ENCODE data around the gene RAX2. TPM values are rescaled to one million over a fixed set of nuclear protein-coding genes. Genes with fewer than 3 reads are reported as not detected.

RAX2 gene
- total and polyA plus RNA-seq, 2 of the 8 experiments (the other 6 are each of a cell fraction or from before 2014, with no cell fraction given) = 0.08 TPM; not detected in 1

GRCh38 chr19:3796358-3796757 is 24.3 kb upstream of the RAX2 start:
- H3K14ac ChIP-seq (ENCODE audit: insufficient read length) = no peak overlapping the region
- H3K23me2 ChIP-seq (ENCODE audit: low read depth, low read length) = peaks cover 3% of the 10 kb centered on the region; the same call in 1 of the 2 replicates
- H3K9me3 ChIP-seq (ENCODE audit: insufficient read depth in 2 of 2, low read depth in 1 of 2, low read length in 1 of 2) = peaks cover 4 to 6% of the 10 kb centered on the region in 2 experiments; a peak in 2 of 4 replicates
- peaks cover 0 to 6% (median 4%) of the 10 kb centered on the region in 4 experiments; a peak in 5 of 7 replicates for H3K27me3 ChIP-seq (replicated peaks in 1 of 4; ENCODE audit: control insufficient read depth in 3 of 4, extremely low read depth in 1 of 4, insufficient read depth in 3 of 4, low read length in 3 of 4)
- no peak overlapping the region for H4K5ac ChIP-seq (ENCODE audit: insufficient read length, low read depth, low read length)
- no peak overlapping the region for H3K4me2 ChIP-seq (ENCODE audit: insufficient read depth in 1 of 2, low read depth in 2 of 2, low read length in 2 of 2)
- WGBS, 2 experiments (ENCODE audit: extremely low coverage in 1 of 2, insufficient coverage in 1 of 2, insufficient read length in 1 of 2, insufficient replicate concordance in 2 of 2, low coverage in 1 of 2, low lambda C conversion rate in 2 of 2, missing lambda C conversion rate in 1 of 2) = 74% methylated on average over 2 of the region's 2 CpGs; no CpG with 5 or more reads in 1 of the 2 experiments
- no peak overlapping the region for H2AK5ac ChIP-seq (ENCODE audit: low read depth, low read length)
- H3K79me1 ChIP-seq (ENCODE audit: low read depth, low read length) = no peaks in the 10 kb centered on the region
- FAIRE-seq (no peak), DNase-seq (ENCODE audit: low read depth in 1 of 2, low spot score in 2 of 2) (no peak)
- H2BK5ac ChIP-seq (ENCODE audit: low read depth, low read length) = no peak overlapping the region
- H2AFZ ChIP-seq (ENCODE audit: low read length) = no peak overlapping the region
- no peaks in the 10 kb centered on the region for H4K20me1 ChIP-seq (replicated peaks in 1 of 2; ENCODE audit: control insufficient read depth in 1 of 2, insufficient read depth in 2 of 2, low read length in 2 of 2)
- H3K36me3 ChIP-seq (ENCODE audit: control insufficient read depth in 2 of 4, insufficient read depth in 4 of 4, low read length in 3 of 4) = no peaks in the 10 kb centered on the region
- CTCF ChIA-PET (ENCODE audit: partially characterized antibody) = interaction anchor here (1.0 to 2.6 kb wide), 6 partner anchors 13 to 108 kb away, joined by 3 to 13 read pairs (median 4); no protein-coding TSS in a partner anchor
- H3K23ac ChIP-seq (ENCODE audit: insufficient read length) = no peak overlapping the region
- no peaks in the 10 kb centered on the region for H3K79me2 ChIP-seq (ENCODE audit: control insufficient read depth in 1 of 2, insufficient read depth in 2 of 2, low read length in 2 of 2)
- no peak overlapping the region for H2BK15ac ChIP-seq (ENCODE audit: low read length)
- POLR2A ChIA-PET (ENCODE audit: partially characterized antibody) = interaction anchor here (0.9 to 1.8 kb wide), 3 partner anchors 26 to 189 kb away, joined by 3 to 7 read pairs (median 3); partner anchors contain the start of gene EEF2
- no peak overlapping the region for H4K91ac ChIP-seq (replicated peaks; ENCODE audit: insufficient read length, low read length)
- no peak overlapping the region for H2BK20ac ChIP-seq (ENCODE audit: low read length)
- H2BK120ac ChIP-seq (replicated peaks; ENCODE audit: low read depth, low read length) = no peak overlapping the region
- H3K4me1 ChIP-seq (replicated peaks in 1 of 4; ENCODE audit: control insufficient read depth in 3 of 4, insufficient read depth in 4 of 4, low read length in 3 of 4) = no peaks in the 10 kb centered on the region
- H3K4me3 ChIP-seq (ENCODE audit: extremely low read depth in 1 of 4, insufficient read depth in 2 of 4, low read depth in 3 of 4, low read length in 4 of 4) = no peak overlapping the region
- H2BK12ac ChIP-seq (ENCODE audit: low read depth, low read length) = no peak overlapping the region
- H3K4ac ChIP-seq (replicated peaks; ENCODE audit: insufficient read length, low read depth, low read length) = no peak overlapping the region
- H3K9ac ChIP-seq (replicated peaks in 1 of 4; ENCODE audit: extremely low read depth in 1 of 4, low read depth in 3 of 4, low read length in 3 of 4) = no peak overlapping the region
- no peak overlapping the region for H4K8ac ChIP-seq (ENCODE audit: extremely low read depth, insufficient read depth, low read length)
- no peak overlapping the region for H3K18ac ChIP-seq (ENCODE audit: extremely low read depth, low read length)
- no peak overlapping the region for H3K27ac ChIP-seq (ENCODE audit: low read depth, low read length)
- H3K56ac ChIP-seq (replicated peaks; ENCODE audit: insufficient read length, low read depth, low read length) = no peak overlapping the region
- TF ChIP-seq GABPA (IDR thresholded peaks at IDR 0.05; ENCODE audit: borderline replicate concordance, insufficient read depth, low read length) = no peak
- no peak for TF ChIP-seq SAP30 (IDR thresholded peaks at IDR 0.05; ENCODE audit: insufficient read depth, insufficient replicate concordance, low read length)
- TF ChIP-seq YY1 (IDR thresholded peaks at IDR 0.05; ENCODE audit: low read depth, low read length) = no peak
- TF ChIP-seq RFX5 (IDR thresholded peaks at IDR 0.05; ENCODE audit: borderline replicate concordance, low read depth, low read length) = no peak
- TF ChIP-seq SIRT6 (IDR thresholded peaks at IDR 0.05; ENCODE audit: low read length) = no peak
- no peak for TF ChIP-seq SRF (IDR thresholded peaks at IDR 0.05; ENCODE audit: low read depth, low read length)
- no peak for TF ChIP-seq GTF2F1 (IDR thresholded peaks at IDR 0.05; ENCODE audit: borderline replicate concordance, low read depth, low read length)
- no peak for TF ChIP-seq PHF8 (conservative IDR thresholded peaks at IDR 0.05; ENCODE audit: low read depth, low read length)
- TF ChIP-seq SUZ12 (IDR thresholded peaks at IDR 0.05; ENCODE audit: low read length) = no peak
- no peak for TF ChIP-seq TAF7 (optimal IDR thresholded peaks at IDR 0.05; ENCODE audit: borderline replicate concordance, low read depth, low read length)
- TF ChIP-seq RNF2 (IDR thresholded peaks at IDR 0.05; ENCODE audit: borderline replicate concordance, low read depth, low read length, missing control alignments, poor library complexity, severe bottlenecking) = no peak
- no peak for TF ChIP-seq TBP (IDR thresholded peaks at IDR 0.05; ENCODE audit: low read depth, low read length)
- TF ChIP-seq TAF1 (IDR thresholded peaks at IDR 0.05; ENCODE audit: low read depth, low read length) = no peak
- TF ChIP-seq EGR1 (IDR thresholded peaks at IDR 0.05; ENCODE audit: borderline replicate concordance, low read depth, low read length) = no peak
